GM12892 (cell line): ENCODE measurements around the gene SOX6.
"Not testable (repeated sequence)": the region's sequence is repeated elsewhere in the genome, so short reads cannot be mapped to it uniquely, and the experiment has no call there.

Experiments used
- POLR2A ChIP-seq: IDR thresholded peaks from 2 replicates; pipeline ENCODE4 v1.6.1; 2011; ENCODE audit warnings: low read depth, low read length, control low read depth
- POLR2AphosphoS5 ChIP-seq: IDR thresholded peaks from 2 replicates; pipeline ENCODE4 v1.6.1; 2011; ENCODE audit warnings: low read depth, low read length, control low read depth

DNA sequence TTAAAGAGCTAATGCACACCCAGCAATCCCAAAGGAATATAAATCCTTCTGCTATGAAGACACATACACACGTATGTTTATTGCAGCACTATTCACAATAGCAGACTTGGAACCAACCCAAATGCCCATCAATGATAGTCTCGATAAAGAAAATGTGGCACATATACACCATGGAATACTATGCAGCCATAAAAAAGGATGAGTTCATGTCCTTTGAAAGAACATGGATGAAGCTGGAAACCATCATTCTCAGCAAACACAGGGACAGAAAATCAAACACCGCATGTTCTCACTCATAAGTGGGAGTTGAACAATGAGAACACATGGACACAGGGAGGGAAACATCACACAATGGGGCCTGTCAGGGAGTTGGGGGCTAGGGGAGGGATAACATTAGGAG is 19.3 kb upstream of the SOX6 start:
- TF ChIP-seq POLR2AphosphoS5, POLR2A: not testable (repeated sequence)
